ENCODE data around the gene SPTLC3. TPM values are rescaled to one million over a fixed set of nuclear protein-coding genes. Genes with fewer than 3 reads are reported as not detected.

SPTLC3 gene
- total and polyA plus RNA-seq, 2 donors (not counting 1 experiment from before 2014, with no cell fraction given) = not detected

- no peak for ATAC-seq (ENCODE audit: low read depth)
- WGBS (ENCODE audit: insufficient coverage) = 50% methylated on average over 1 of the region's 3 CpGs
- H3K4me1 Mint-ChIP-seq = no peaks in the 10 kb centered on the region
Measured at GRCh38 chr20:13102237-13102636, 93.5 kb downstream of the SPTLC3 start.

GRCh38 chr20:13102694-13103093 is 93.9 kb downstream of the SPTLC3 start:
- no peak overlapping the region for H3K27ac Mint-ChIP-seq

More at GRCh38 chr20:13102237-13102636, 93.5 kb downstream of the SPTLC3 start:
- Histone ChIP-seq H3K4me3 (ENCODE audit: control extremely low read depth in 1 of 5, extremely low read depth in 1 of 5, insufficient read depth in 1 of 5, low read depth in 2 of 5, low read length in 4 of 5) (no peak overlapping the region), H3K27me3 (replicated peaks in 1 of 4; ENCODE audit: control extremely low read depth in 1 of 4, control insufficient read depth in 3 of 4, insufficient read depth in 4 of 4, low read length in 3 of 4) (no peaks in the 10 kb centered on the region), H3K9me3 (ENCODE audit: control extremely low read depth in 1 of 3, control insufficient read depth in 2 of 3, insufficient read depth in 1 of 3, low read length in 2 of 3) (no peaks in the 10 kb centered on the region), H3K27ac (ENCODE audit: low read length in 2 of 2) (no peak overlapping the region), H3K79me2 (ENCODE audit: control insufficient read depth, insufficient read depth, low read length) (no peaks in the 10 kb centered on the region), H3K36me3 (replicated peaks in 1 of 2; ENCODE audit: control extremely low read depth in 1 of 2, control insufficient read depth in 1 of 2, extremely low read depth in 1 of 2, insufficient read depth in 2 of 2, low read length in 1 of 2) (no peaks in the 10 kb centered on the region), H3K9ac (ENCODE audit: low read length) (no peak overlapping the region), H4K20me1 (ENCODE audit: control insufficient read depth, insufficient read depth, low read length, poor library complexity, severe bottlenecking) (no peaks in the 10 kb centered on the region), H3K4me2 (replicated peaks; ENCODE audit: low read depth, low read length, poor library complexity, severe bottlenecking) (no peak overlapping the region), H3K4me1 (ENCODE audit: control insufficient read depth in 2 of 2, insufficient read depth in 2 of 2, low read length in 2 of 2) (no peaks in the 10 kb centered on the region), H2AFZ (ENCODE audit: insufficient read depth, low read depth, low read length, poor library complexity, severe bottlenecking) (no peak overlapping the region)
- peaks cover 9% of the 10 kb centered on the region for H3K27me3 Mint-ChIP-seq
- intact Hi-C loops (cut with micrococcal nuclease) = no loop called here
- H3K27ac Mint-ChIP-seq = no peak overlapping the region
- CTCF ChIA-PET = interaction anchor here (2.0 kb wide), 1 partner anchor 9 kb away, joined by 4 read pairs; no protein-coding TSS in a partner anchor
- no peak for TF ChIP-seq EZH2 (IDR thresholded peaks at IDR 0.05; ENCODE audit: borderline replicate concordance, insufficient read depth, low read depth, low read length, poor library complexity, severe bottlenecking)
- no peak for TF ChIP-seq CTCF (IDR thresholded peaks at IDR 0.05)
- no peak overlapping the region for H3K4me3 Mint-ChIP-seq
- DNase-seq = no peak
- POLR2A ChIA-PET = no interaction called here
- no peaks in the 10 kb centered on the region for H3K9me3 Mint-ChIP-seq (ENCODE audit: insufficient read depth)

More at GRCh38 chr20:13102694-13103093, 93.9 kb downstream of the SPTLC3 start:
- H4K20me1 ChIP-seq (ENCODE audit: control insufficient read depth, insufficient read depth, low read length, poor library complexity, severe bottlenecking) = no peaks in the 10 kb centered on the region
- H3K9ac ChIP-seq (ENCODE audit: low read length) = no peak overlapping the region
- H3K4me3 Mint-ChIP-seq = no peak overlapping the region
- H3K27me3 ChIP-seq (replicated peaks in 1 of 4; ENCODE audit: control extremely low read depth in 1 of 4, control insufficient read depth in 3 of 4, insufficient read depth in 4 of 4, low read length in 3 of 4) = no peaks in the 10 kb centered on the region
- no peak overlapping the region for H3K4me2 ChIP-seq (replicated peaks; ENCODE audit: low read depth, low read length, poor library complexity, severe bottlenecking)
- no peaks in the 10 kb centered on the region for H3K9me3 ChIP-seq (ENCODE audit: control extremely low read depth in 1 of 3, control insufficient read depth in 2 of 3, insufficient read depth in 1 of 3, low read length in 2 of 3)
- no peak overlapping the region for H2AFZ ChIP-seq (ENCODE audit: insufficient read depth, low read depth, low read length, poor library complexity, severe bottlenecking)
- no peaks in the 10 kb centered on the region for H3K79me2 ChIP-seq (ENCODE audit: control insufficient read depth, insufficient read depth, low read length)
- no peak for ATAC-seq (ENCODE audit: low read depth)
- no peak for TF ChIP-seq EZH2 (IDR thresholded peaks at IDR 0.05; ENCODE audit: borderline replicate concordance, insufficient read depth, low read depth, low read length, poor library complexity, severe bottlenecking)
- no peak for TF ChIP-seq CTCF (IDR thresholded peaks at IDR 0.05)
- H3K27me3 Mint-ChIP-seq = peaks cover 13% of the 10 kb centered on the region
- no peak for DNase-seq
- intact Hi-C loops (cut with micrococcal nuclease) = no loop called here
- H3K27ac ChIP-seq (ENCODE audit: low read length in 2 of 2) = no peak overlapping the region
- POLR2A ChIA-PET = no interaction called here
- no peaks in the 10 kb centered on the region for H3K4me1 ChIP-seq (ENCODE audit: control insufficient read depth in 2 of 2, insufficient read depth in 2 of 2, low read length in 2 of 2)
- no peaks in the 10 kb centered on the region for H3K36me3 ChIP-seq (replicated peaks in 1 of 2; ENCODE audit: control extremely low read depth in 1 of 2, control insufficient read depth in 1 of 2, extremely low read depth in 1 of 2, insufficient read depth in 2 of 2, low read length in 1 of 2)
- H3K4me3 ChIP-seq (ENCODE audit: control extremely low read depth in 1 of 5, extremely low read depth in 1 of 5, insufficient read depth in 1 of 5, low read depth in 2 of 5, low read length in 4 of 5) = no peak overlapping the region
- CTCF ChIA-PET = no interaction called here
- WGBS (ENCODE audit: insufficient coverage) = 100% methylated on average over 1 of the region's 1 CpG
- H3K9me3 Mint-ChIP-seq (ENCODE audit: insufficient read depth) = no peaks in the 10 kb centered on the region
- H3K4me1 Mint-ChIP-seq = no peaks in the 10 kb centered on the region
